H1 (cell line): Measurements from ENCODE around the gene PPP3CB. TPM values are rescaled to one million over a fixed set of nuclear protein-coding genes. Genes with fewer than 3 reads are reported as not detected.

ENCODE experiments used
- ASH2L ChIP-seq: fragments of 200-600, 300-600 bp; sonication (generic); IDR thresholded peaks from one replicate; pipeline ENCODE4 v1.7.1; 2017; ENCODE audit warnings: low read length
- ATF3 ChIP-seq: IDR thresholded peaks from 2 replicates; pipeline ENCODE4 v1.6.1; 2011; ENCODE audit warnings: low read depth, mild to moderate bottlenecking, low read length; ENCODE audit not compliant: insufficient read depth
- CEBPB ChIP-seq: IDR thresholded peaks from 2 replicates; pipeline ENCODE4 v1.6.1; 2012; ENCODE audit warnings: low read depth, low read length
- CHD7 ChIP-seq: fragments of 300-600 bp; sonication (generic); IDR thresholded peaks from 2 replicates; pipeline ENCODE4 v1.7.1; 2012; ENCODE audit warnings: low read length, moderate library complexity, mild to moderate bottlenecking, inconsistent platforms; ENCODE audit not compliant: insufficient replicate concordance
- POLR2A ChIP-seq, 2 experiments: IDR thresholded peaks; 1 replicate in 1 of 2; 2 replicates in 1 of 2; pipeline ENCODE4 v1.6.1; 2011; ENCODE audit warnings: low read depth in 2 of 2, low read length in 2 of 2, mild to moderate bottlenecking in 2 of 2; ENCODE audit errors: control extremely low read depth in 1 of 2
- TAF7 ChIP-seq: optimal IDR thresholded peaks from 2 replicates; pipeline ENCODE3; 2011; ENCODE audit warnings: low read depth, mild to moderate bottlenecking, inconsistent platforms, low read length, moderate library complexity, borderline replicate concordance
- polyA plus RNA-seq, 7 experiments: library from polyadenylated mRNA; depleted of rRNA in 3 of 7; stranded (reverse) in 5 of 7; unstranded in 2 of 7; fragments of >200 nt in 5 of 7; fragments of 200-250 nt in 2 of 7; gene quantifications; 1 replicate in 5 of 7; 2 replicates in 1 of 7; 4 replicates in 1 of 7; pipeline versions ENCODE4 v1.2.1 to v1.2.3, GENCODE V29; 2011 to 2013; ENCODE audit warnings: missing spikeins in 2 of 7, mixed read lengths in 2 of 7
- total RNA-seq: library from RNA; stranded (reverse); fragmentation: NEBNext Ultra II Directional; extraction: Animal tissue kit (Norgen Biotek cat#: 25700); gene quantifications from 2 replicates; pipeline ENCODE4 v1.2.1, GENCODE V29; 2021

The PPP3CB gene
- total and polyA plus RNA-seq, 2 of the 8 experiments (the other 6 are each of a cell fraction or from before 2014, with no cell fraction given), result 10.5 to 36.3 TPM

GRCh38 chr10:73410897-73411296 lies 84.9 kb downstream of the PPP3CB start (continued):
- no peak for TF ChIP-seq CHD7
- TF ChIP-seq TAF7, result no peak
- TF ChIP-seq POLR2A (IDR thresholded peaks at IDR 0.05; ENCODE audit: control extremely low read depth in 1 of 2, low read depth in 2 of 2, low read length in 2 of 2), result no peak
- no peak for TF ChIP-seq ASH2L
- TF ChIP-seq ATF3, result no peak
- no peak for TF ChIP-seq CEBPB
